Measurements from ENCODE around the gene SS18L1.

DNA sequence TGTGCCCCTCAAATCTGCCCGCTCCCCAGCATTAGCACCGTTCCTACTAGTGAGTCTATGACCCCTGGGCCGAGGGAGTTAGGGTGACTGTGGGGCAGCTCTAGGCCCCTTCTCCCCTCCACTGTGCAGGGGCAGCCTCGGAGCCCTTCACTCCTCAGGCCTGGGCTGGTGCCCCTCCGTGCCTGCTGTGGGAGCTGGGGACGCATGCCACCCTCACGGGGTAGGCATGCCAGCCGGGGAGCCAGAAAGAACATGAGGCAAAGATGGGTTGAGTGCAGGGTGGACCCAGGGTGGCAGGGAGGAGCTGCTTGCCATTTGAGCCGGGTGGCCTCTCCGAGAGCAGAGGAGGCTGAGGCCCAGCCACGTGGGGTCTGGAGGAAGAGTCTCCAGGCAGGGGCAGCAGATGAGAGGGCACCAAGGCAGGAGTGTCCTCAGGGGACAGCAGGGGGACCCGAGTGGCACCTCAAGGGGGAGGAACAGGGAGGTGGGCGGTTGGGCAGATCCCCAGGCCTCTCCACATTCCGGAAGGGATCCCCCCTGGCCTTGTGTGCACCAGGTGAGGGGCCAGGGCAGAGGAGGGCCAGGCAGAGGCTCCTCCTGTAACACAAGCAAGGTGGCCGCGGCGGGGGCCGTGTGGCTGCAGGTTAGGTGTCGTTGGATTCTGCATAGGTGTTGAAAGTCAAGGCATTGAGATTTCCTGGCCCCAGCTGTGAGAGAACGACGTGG, 39.9 kb upstream of the SS18L1 start:
- TF ChIP-seq, protein P1, sequence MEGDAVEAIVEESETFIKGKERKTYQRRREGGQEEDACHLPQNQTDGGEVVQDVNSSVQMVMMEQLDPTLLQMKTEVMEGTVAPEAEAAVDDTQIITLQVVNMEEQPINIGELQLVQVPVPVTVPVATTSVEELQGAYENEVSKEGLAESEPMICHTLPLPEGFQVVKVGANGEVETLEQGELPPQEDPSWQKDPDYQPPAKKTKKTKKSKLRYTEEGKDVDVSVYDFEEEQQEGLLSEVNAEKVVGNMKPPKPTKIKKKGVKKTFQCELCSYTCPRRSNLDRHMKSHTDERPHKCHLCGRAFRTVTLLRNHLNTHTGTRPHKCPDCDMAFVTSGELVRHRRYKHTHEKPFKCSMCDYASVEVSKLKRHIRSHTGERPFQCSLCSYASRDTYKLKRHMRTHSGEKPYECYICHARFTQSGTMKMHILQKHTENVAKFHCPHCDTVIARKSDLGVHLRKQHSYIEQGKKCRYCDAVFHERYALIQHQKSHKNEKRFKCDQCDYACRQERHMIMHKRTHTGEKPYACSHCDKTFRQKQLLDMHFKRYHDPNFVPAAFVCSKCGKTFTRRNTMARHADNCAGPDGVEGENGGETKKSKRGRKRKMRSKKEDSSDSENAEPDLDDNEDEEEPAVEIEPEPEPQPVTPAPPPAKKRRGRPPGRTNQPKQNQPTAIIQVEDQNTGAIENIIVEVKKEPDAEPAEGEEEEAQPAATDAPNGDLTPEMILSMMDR (IDR thresholded peaks at IDR 0.05) = no peak
- TF ChIP-seq POLR2A (IDR thresholded peaks at IDR 0.05) = no peak
